HG03460 (cell line): Measurements from ENCODE around the gene STRA6.

Experiments used
- ATAC-seq: cut with Tn5 transposase; IDR thresholded peaks from one replicate; pipeline ENCODE4 v1.9.1; 2021; ENCODE audit not compliant: unreplicated experiment

STRA6 gene

DNA sequence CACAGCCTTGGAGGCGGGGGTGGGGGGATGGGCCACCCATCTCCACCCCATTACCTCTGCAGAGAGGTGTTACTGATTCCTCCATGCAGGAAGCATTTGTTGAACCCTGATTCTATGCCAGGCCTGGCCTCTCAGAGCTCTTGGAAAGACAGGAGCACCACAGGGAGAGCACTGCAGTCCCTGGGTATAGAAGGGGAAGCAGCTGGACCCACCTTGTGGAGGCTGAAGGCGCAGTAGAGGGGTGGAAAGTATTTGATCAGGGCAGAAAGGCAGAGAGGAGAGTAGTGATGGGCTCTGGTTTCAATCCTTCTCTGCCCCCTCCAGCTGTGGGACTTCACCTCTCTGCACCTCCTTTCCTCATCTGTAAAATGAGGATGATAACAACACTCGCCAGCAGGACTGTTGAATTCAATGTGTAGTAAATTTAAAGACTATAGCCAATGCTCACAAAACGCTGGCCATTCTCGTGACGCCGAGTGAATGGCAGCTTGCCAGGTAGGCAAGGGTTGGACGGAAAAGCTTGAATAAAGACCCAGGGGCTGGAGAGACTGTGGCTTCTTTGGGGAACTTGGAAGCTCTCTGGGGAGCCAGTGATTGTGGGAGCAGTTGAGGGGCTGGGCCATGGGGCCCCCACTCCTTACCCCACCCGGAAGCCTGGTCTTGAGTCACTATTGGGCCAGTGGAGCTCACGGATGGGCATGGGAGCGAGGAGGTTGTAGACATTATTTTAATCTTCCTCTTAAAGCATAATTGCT lies 25.6 kb upstream of the STRA6 start:
- no peak for ATAC-seq

- ATAC-seq: no peak
These were observed 24.4 kb upstream of the STRA6 start for GRCh38 chr15:74226761-74227540.

- no peak for ATAC-seq
These were observed 23.3 kb upstream of the STRA6 start for GRCh38 chr15:74225928-74226327.

- ATAC-seq: no peak
These were observed 19.9 kb upstream of the STRA6 start for GRCh38 chr15:74222240-74223119.

DNA sequence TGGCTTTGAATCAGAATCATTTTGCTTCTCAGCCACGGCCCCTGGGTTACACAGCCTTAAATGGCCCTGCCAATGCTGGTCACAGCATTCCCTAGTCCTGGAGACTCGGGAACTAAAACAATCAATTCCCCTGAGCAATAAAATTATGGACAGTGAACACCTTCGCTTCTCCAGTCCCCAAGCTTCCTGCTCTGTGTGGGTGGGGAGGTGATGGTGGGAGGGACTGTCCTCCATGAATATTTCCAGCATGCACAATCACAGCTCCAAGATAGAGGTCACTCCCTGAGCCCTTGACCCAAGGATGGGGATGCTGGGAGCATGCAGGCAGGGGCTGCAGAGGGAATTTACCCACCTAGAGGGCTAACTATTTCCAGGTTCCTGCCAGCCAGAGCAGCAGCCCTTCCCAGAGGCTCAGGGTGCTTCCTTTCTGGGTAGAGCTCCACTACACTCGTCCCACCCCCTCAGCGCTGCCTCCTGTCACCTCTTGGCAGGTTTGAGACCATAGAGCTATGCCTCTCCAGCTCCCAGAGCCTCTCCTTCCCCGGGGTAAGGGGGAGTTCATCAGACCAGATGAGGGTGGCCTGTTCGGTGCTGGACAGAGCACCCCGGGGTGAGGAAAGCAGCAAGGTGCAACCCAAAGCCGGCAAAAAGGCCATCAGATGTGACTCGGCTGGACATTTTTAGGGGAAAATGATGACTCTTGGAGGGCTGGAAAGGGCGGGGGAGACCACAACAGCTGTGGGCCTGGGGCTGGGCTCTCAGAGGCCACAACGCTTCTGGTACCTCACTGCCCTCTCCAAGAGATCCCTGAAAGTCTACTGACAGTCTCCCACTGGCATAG lies 19.0 kb upstream of the STRA6 start:
- no peak for ATAC-seq

GRCh38 chr15:74220475-74221248 lies 18.1 kb upstream of the STRA6 start:
- ATAC-seq: no peak

- no peak for ATAC-seq
These were observed 15.6 kb upstream of the STRA6 start for GRCh38 chr15:74217907-74218885.

- ATAC-seq: no peak
These were observed 14.4 kb upstream of the STRA6 start for GRCh38 chr15:74216949-74217348.

- no peak for ATAC-seq
These were observed 13.4 kb upstream of the STRA6 start for GRCh38 chr15:74215958-74216357.

DNA sequence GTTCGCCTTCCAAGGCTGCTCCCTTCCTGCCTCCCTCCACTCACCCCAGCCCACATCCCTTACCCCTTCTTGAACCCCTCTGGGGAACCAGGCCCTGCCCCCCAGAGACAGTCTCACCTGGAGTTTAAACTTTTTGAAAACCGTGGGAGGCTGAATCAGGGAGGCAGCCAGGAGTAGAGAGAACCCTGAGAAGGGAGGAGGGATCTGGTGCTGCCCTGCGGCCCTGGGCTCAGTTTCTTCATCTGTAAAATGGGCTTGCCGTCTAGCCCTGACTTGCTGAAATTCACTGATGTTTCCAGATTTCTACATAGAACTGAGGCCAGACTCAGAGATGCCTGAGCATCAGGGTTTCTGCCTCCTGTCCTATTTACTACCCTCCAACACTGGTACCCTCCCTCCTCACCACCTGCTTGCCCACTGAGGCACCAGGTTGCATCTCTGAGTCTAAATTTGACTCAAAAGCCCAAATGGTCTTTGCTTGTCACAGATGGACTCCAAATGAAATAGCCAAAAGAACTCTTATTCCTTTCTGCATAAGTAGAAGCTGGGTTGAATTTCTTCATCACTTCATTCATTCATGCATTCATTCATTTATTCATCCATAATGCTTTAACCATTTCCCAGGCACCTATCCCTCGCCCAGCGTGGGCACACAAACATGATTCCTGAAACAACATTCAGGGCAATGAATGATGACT lies 11.9 kb upstream of the STRA6 start:
- no peak for ATAC-seq

DNA sequence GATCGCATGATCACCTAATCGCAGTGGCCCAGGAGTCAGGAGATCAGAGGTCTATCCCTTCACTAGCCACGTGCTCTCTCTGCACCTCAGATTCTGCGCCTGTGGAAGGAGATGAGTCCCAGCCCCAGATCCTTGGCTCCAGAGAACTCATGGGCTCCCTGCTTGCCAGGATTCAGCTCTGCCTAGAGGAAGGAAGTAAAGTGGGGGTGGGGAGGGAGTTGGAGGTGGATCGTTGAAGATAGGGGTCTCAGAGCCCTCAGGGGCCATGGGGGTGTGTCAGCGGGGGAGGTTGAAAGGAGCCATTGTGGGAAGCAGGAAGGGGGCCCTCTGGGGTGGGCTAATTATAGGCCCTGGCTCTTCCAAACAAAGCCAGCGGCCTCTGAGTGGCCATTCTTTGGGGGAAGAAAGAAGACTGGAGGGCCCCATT lies 11.3 kb upstream of the STRA6 start:
- ATAC-seq: no peak

DNA sequence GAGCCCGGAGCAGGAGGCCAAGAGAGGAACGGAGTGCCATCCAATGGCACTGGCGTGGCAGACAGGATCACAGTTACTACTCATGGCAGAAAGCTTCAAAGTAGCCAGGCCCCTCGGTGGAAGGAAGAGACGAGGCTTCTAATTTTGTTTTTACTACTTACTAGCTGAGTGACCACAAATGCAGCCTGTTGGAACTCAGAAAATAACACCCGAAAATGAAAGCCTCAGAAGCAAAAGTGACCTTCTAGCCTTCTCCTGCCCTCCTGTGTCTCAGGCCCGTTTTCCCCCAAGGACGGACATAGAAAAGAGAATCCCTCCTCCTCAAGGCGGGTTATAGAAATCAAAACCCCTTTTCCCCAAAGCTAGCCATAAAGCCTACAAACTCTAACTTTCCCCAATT lies 9.9 kb upstream of the STRA6 start:
- no peak for ATAC-seq

GRCh38 chr15:74211656-74212055 lies 9.1 kb upstream of the STRA6 start:
- ATAC-seq: no peak

- no peak for ATAC-seq
These were observed 8.1 kb upstream of the STRA6 start for GRCh38 chr15:74210729-74211128.

GRCh38 chr15:74209997-74210671 lies 7.5 kb upstream of the STRA6 start:
- ATAC-seq: no peak

DNA sequence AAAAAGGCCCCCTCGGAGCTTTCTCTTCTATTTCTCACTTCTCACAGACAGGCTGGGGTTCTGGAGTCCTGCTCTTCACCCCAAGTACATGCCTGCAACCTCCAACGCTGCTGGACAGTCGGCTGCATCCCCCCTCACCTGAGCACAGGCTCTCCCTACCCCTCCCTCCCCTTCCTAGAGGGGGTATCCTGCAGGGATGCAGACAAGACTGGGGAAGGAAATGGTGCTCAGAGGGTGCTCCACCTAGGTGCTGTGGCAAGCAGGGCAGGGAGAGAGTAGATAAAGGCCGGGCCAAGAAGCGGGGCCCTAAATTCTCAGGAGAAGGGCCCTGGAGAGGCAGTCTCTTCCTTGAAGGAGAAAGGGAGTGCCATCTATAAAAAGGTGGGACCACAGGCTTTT lies 7.0 kb upstream of the STRA6 start:
- ATAC-seq: no peak

GRCh38 chr15:74208901-74209559 lies 6.4 kb upstream of the STRA6 start:
- ATAC-seq: no peak
